Measurements from ENCODE around the gene DLL4.

Gene DLL4

GRCh38 chr15:40988156-40988555 is 59.0 kb downstream of the DLL4 start:
- no peaks in the 10 kb centered on the region for H3K9me3 ChIP-seq (ENCODE audit: insufficient read depth, low read length, severe bottlenecking)
- no peaks in the 10 kb centered on the region for H3K27me3 ChIP-seq (ENCODE audit: insufficient read depth, low read length, poor library complexity)
- H3K4me2 ChIP-seq (ENCODE audit: insufficient read depth, low read length): no peak overlapping the region
- no peak overlapping the region for H3K9ac ChIP-seq (ENCODE audit: low read depth, low read length)
- no peak overlapping the region for H3K27ac ChIP-seq (ENCODE audit: low read length)
- H4K20me1 ChIP-seq (ENCODE audit: insufficient read depth, low read length): no peaks in the 10 kb centered on the region
- no peak for DNase-seq
- H3K4me1 ChIP-seq (ENCODE audit: insufficient read depth, low read length): no peaks in the 10 kb centered on the region
- H2AFZ ChIP-seq (ENCODE audit: low read depth, low read length): no peak overlapping the region
- H3K79me2 ChIP-seq (ENCODE audit: insufficient read depth, low read length): no peaks in the 10 kb centered on the region
- H3K4me3 ChIP-seq (ENCODE audit: low read depth in 1 of 2, low read length in 2 of 2): no peak overlapping the region
- TF ChIP-seq, protein P1, sequence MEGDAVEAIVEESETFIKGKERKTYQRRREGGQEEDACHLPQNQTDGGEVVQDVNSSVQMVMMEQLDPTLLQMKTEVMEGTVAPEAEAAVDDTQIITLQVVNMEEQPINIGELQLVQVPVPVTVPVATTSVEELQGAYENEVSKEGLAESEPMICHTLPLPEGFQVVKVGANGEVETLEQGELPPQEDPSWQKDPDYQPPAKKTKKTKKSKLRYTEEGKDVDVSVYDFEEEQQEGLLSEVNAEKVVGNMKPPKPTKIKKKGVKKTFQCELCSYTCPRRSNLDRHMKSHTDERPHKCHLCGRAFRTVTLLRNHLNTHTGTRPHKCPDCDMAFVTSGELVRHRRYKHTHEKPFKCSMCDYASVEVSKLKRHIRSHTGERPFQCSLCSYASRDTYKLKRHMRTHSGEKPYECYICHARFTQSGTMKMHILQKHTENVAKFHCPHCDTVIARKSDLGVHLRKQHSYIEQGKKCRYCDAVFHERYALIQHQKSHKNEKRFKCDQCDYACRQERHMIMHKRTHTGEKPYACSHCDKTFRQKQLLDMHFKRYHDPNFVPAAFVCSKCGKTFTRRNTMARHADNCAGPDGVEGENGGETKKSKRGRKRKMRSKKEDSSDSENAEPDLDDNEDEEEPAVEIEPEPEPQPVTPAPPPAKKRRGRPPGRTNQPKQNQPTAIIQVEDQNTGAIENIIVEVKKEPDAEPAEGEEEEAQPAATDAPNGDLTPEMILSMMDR (IDR thresholded peaks at IDR 0.05; ENCODE audit: borderline replicate concordance, extremely low read depth, low read length, poor library complexity, severe bottlenecking): no peak
- TF ChIP-seq EZH2 (IDR thresholded peaks at IDR 0.05; ENCODE audit: borderline replicate concordance, low read depth, low read length, severe bottlenecking): no peak
- ATAC-seq (ENCODE audit: insufficient read depth, low read depth): no peak
- H3K36me3 ChIP-seq (ENCODE audit: insufficient read depth, low read length): peaks cover 85% of the 10 kb centered on the region
